H9 (cell line): ENCODE results near the gene BNIP5. TPM values are rescaled to one million over a fixed set of nuclear protein-coding genes. Genes with fewer than 3 reads are reported as not detected.

Experiments used
- DNase-seq: peaks from one replicate; pipeline ENCODE4 v3.0.0-alpha.2; 2017
- H2AFZ ChIP-seq: one replicate; pipeline ENCODE4 v1.6.1; 2013; ENCODE audit warnings: mild to moderate bottlenecking, low read length, control low read depth, moderate library complexity
- H2AK5ac ChIP-seq: 2 replicates; pipeline ENCODE4 v1.6.1; 2013; ENCODE audit warnings: low read length, control low read depth, mixed read lengths; ENCODE audit not compliant: insufficient read length
- H2BK120ac ChIP-seq: one replicate; pipeline ENCODE4 v1.6.1; 2013; ENCODE audit warnings: low read depth, mild to moderate bottlenecking, low read length, control low read depth, inconsistent platforms; ENCODE audit not compliant: poor library complexity, severe bottlenecking
- H2BK12ac ChIP-seq: 2 replicates; pipeline ENCODE4 v1.6.1; 2013; ENCODE audit warnings: low read length, control low read depth, mixed read lengths, low read depth; ENCODE audit not compliant: insufficient read length
- H2BK15ac ChIP-seq: 2 replicates; pipeline ENCODE4 v1.6.1; 2013; ENCODE audit warnings: low read depth, low read length, control low read depth
- H2BK20ac ChIP-seq: one replicate; pipeline ENCODE4 v1.6.1; 2013; ENCODE audit warnings: low read depth, mild to moderate bottlenecking, low read length, control low read depth, inconsistent platforms; ENCODE audit not compliant: poor library complexity, severe bottlenecking
- H2BK5ac ChIP-seq: 2 replicates; pipeline ENCODE4 v1.6.1; 2013; ENCODE audit warnings: low read length, control low read depth, mixed read lengths; ENCODE audit not compliant: insufficient read length
- H3K14ac ChIP-seq: 2 replicates; pipeline ENCODE4 v1.6.1; 2013; ENCODE audit warnings: low read length, control low read depth; ENCODE audit not compliant: insufficient read depth
- H3K18ac ChIP-seq: 2 replicates; pipeline ENCODE4 v1.6.1; 2013; ENCODE audit warnings: low read depth, mild to moderate bottlenecking, mixed read lengths, low read length, control low read depth; ENCODE audit not compliant: insufficient read length
- H3K23ac ChIP-seq: 2 replicates; pipeline ENCODE4 v1.6.1; 2013; ENCODE audit warnings: low read length, control low read depth, mixed read lengths, low read depth; ENCODE audit not compliant: insufficient read length
- H3K23me2 ChIP-seq: 2 replicates; pipeline ENCODE4 v1.6.1; 2013; ENCODE audit warnings: low read depth, mild to moderate bottlenecking, mixed read lengths, low read length, control low read depth; ENCODE audit not compliant: insufficient read length, poor library complexity, severe bottlenecking
- H3K27ac ChIP-seq: 2 replicates; pipeline ENCODE4 v1.5.1; 2013; ENCODE audit warnings: low read length, control low read depth, mixed read lengths, low read depth; ENCODE audit not compliant: insufficient read length
- H3K27me3 ChIP-seq: 2 replicates; pipeline ENCODE4 v1.6.1; 2013; ENCODE audit warnings: low read length, control low read depth, inconsistent platforms; ENCODE audit not compliant: insufficient read depth
- H3K4ac ChIP-seq: 2 replicates; pipeline ENCODE4 v1.6.1; 2013; ENCODE audit warnings: low read depth, mild to moderate bottlenecking, control low read depth, inconsistent platforms, low read length, moderate library complexity
- H3K4me1 ChIP-seq: 2 replicates; pipeline ENCODE4 v1.6.1; 2013; ENCODE audit warnings: low read length, control low read depth, inconsistent platforms; ENCODE audit not compliant: insufficient read depth
- H3K4me2 ChIP-seq: 2 replicates; pipeline ENCODE4 v1.6.1; 2013; ENCODE audit warnings: low read length, control low read depth, mixed read lengths; ENCODE audit not compliant: insufficient read length, insufficient read depth
- H3K56ac ChIP-seq: 2 replicates; pipeline ENCODE4 v1.6.1; 2013; ENCODE audit warnings: low read depth, mild to moderate bottlenecking, mixed read lengths, low read length, control low read depth; ENCODE audit not compliant: insufficient read length
- H3K79me1 ChIP-seq: 2 replicates; pipeline ENCODE4 v1.6.1; 2013; ENCODE audit warnings: low read depth, mild to moderate bottlenecking, moderate library complexity, low read length, control low read depth, inconsistent platforms; ENCODE audit not compliant: insufficient read depth, poor library complexity, severe bottlenecking
- H3K79me2 ChIP-seq: 2 replicates; pipeline ENCODE4 v1.6.1; 2013; ENCODE audit warnings: low read length, control low read depth, inconsistent platforms; ENCODE audit not compliant: insufficient read depth
- H3K9ac ChIP-seq: 2 replicates; pipeline ENCODE4 v1.6.1; 2013; ENCODE audit warnings: low read length, control low read depth, mixed read lengths; ENCODE audit not compliant: insufficient read length; ENCODE audit errors: extremely low read depth
- H3K9me3 ChIP-seq: one replicate; pipeline ENCODE4 v1.6.1; 2013; ENCODE audit warnings: low read depth, low read length, inconsistent platforms; ENCODE audit not compliant: control insufficient read depth
- H3T11ph ChIP-seq: one replicate; pipeline ENCODE4 v1.6.1; 2013; ENCODE audit warnings: mild to moderate bottlenecking, low read length, control low read depth, inconsistent platforms
- H4K20me1 ChIP-seq: one replicate; pipeline ENCODE4 v1.6.1; 2013; ENCODE audit not compliant: control insufficient read depth, insufficient read length, insufficient read depth
- H4K5ac ChIP-seq: 2 replicates; pipeline ENCODE4 v1.6.1; 2013; ENCODE audit warnings: low read depth, mild to moderate bottlenecking, mixed read lengths, low read length, control low read depth; ENCODE audit not compliant: insufficient read length
- H4K8ac ChIP-seq: replicated peaks from 2 replicates; pipeline ENCODE4 v1.6.1; 2013; ENCODE audit warnings: low read length, control low read depth, mixed read lengths, low read depth; ENCODE audit not compliant: insufficient read length
- H4K91ac ChIP-seq: 2 replicates; pipeline ENCODE4 v1.6.1; 2013; ENCODE audit warnings: low read depth, mild to moderate bottlenecking, moderate library complexity, mixed read lengths, low read length, control low read depth; ENCODE audit not compliant: insufficient read length
- H3K27ac Mint-ChIP-seq, 3 experiments: 2 replicates in 2 of 3; 3 replicates in 1 of 3; pipeline ENCODE4 v1.8.0; 2020 to 2021; ENCODE audit warnings: mixed read lengths in 3 of 3, mild to moderate bottlenecking in 1 of 3, moderate library complexity in 1 of 3
- H3K27me3 Mint-ChIP-seq: 2 replicates; pipeline ENCODE4 v1.8.0; 2021; ENCODE audit warnings: low read depth, mild to moderate bottlenecking, moderate library complexity, mixed read lengths
- H3K36me3 Mint-ChIP-seq, 3 experiments: 2 replicates in 2 of 3; 3 replicates in 1 of 3; pipeline ENCODE4 v1.8.0; 2020 to 2021; ENCODE audit warnings: low read depth in 3 of 3, mixed read lengths in 3 of 3; ENCODE audit not compliant: insufficient read depth in 1 of 3
- H3K4me1 Mint-ChIP-seq, 2 experiments: 2 replicates each; pipeline ENCODE4 v1.8.0; 2020; ENCODE audit warnings: mixed read lengths in 2 of 2
- H3K4me3 Mint-ChIP-seq, 2 experiments: 2 replicates in 1 of 2; 3 replicates in 1 of 2; pipeline ENCODE4 v1.8.0; 2020 to 2021; ENCODE audit warnings: mild to moderate bottlenecking in 2 of 2, mixed read lengths in 2 of 2, moderate library complexity in 1 of 2
- H3K9me3 Mint-ChIP-seq, 2 experiments: 2 replicates in 1 of 2; 3 replicates in 1 of 2; pipeline ENCODE4 v1.8.0; 2020; ENCODE audit warnings: mild to moderate bottlenecking in 2 of 2, mixed read lengths in 2 of 2, moderate library complexity in 1 of 2
- CTCF ChIP-seq: fragments of 200-600 bp; sonication (generic); conservative IDR thresholded peaks from 3 replicates; pipeline ENCODE4 v1.8.0; 2021; ENCODE audit warnings: antibody characterized with exemption, mild to moderate bottlenecking
- WGBS: extraction: QIAGEN DNeasy Blood & Tissue Kit; methylation state at CpG from one replicate; pipeline ENCODE4 v1.1.7; 2013; ENCODE audit warnings: missing lambda C conversion rate, low lambda C conversion rate, mixed read lengths; ENCODE audit not compliant: insufficient read length; ENCODE audit errors: extremely low coverage; 5-methylcytosine and 5-hydroxymethylcytosine counted together
- total RNA-seq: library from RNA; stranded (reverse); gene quantifications from 2 replicates; pipeline ENCODE4 v1.2.1, GENCODE V29; 2021

BNIP5 gene
- total RNA-seq, 1 experiment from 2014 or later, result not detected

GRCh38 chr6:36317623-36318022 lies 19.1 kb downstream of the BNIP5 start:
- Histone ChIP-seq H4K20me1 (no peaks in the 10 kb centered on the region), H2AFZ (no peak overlapping the region), H4K8ac (no peak overlapping the region), H3K23ac (no peak overlapping the region), H3K4me1 (no peaks in the 10 kb centered on the region), H3K9ac (no peak overlapping the region), H3K79me1 (no peaks in the 10 kb centered on the region), H3K9me3 (no peaks in the 10 kb centered on the region), H2BK5ac (no peak overlapping the region), H3K18ac (no peak overlapping the region), H3K27me3 (no peaks in the 10 kb centered on the region), H3K23me2 (no peaks in the 10 kb centered on the region), H2AK5ac (no peak overlapping the region), H4K91ac (no peak overlapping the region), H4K5ac (no peak overlapping the region), H3K56ac (no peak overlapping the region), H3T11ph (no peak overlapping the region), H2BK15ac (no peak overlapping the region), H2BK20ac (no peak overlapping the region), H3K14ac (no peak overlapping the region), H3K4me2 (no peak overlapping the region), H3K79me2 (no peaks in the 10 kb centered on the region), H3K27ac (no peak overlapping the region), H2BK120ac (no peak overlapping the region), H3K4ac (no peak overlapping the region), H2BK12ac (no peak overlapping the region)
- no peaks in the 10 kb centered on the region; a peak in 1 of 5 replicates for H3K9me3 Mint-ChIP-seq
- H3K4me1 Mint-ChIP-seq, result peaks cover 20 to 44% of the 10 kb centered on the region in 2 experiments
- WGBS, result no CpG with 5 or more reads among the region's 2 CpGs
- H3K27me3 Mint-ChIP-seq, result peaks cover 6% of the 10 kb centered on the region
- no peaks in the 10 kb centered on the region for H3K36me3 Mint-ChIP-seq
- H3K27ac Mint-ChIP-seq, result no peak overlapping the region
- no peak for DNase-seq
- H3K4me3 Mint-ChIP-seq, result no peak overlapping the region
- no peak for TF ChIP-seq CTCF
